HCT116 (cell line): ENCODE results near the gene RAB30.

Experiments
- EZH2 ChIP-seq: fragments of 200-600 bp; sonication (generic); IDR thresholded peaks from 2 replicates; pipeline ENCODE4 v1.6.1; 2017; ENCODE audit warnings: antibody characterized with exemption, mixed run types
- POLR2AphosphoS5 ChIP-seq: IDR thresholded peaks from 2 replicates; pipeline ENCODE4 v1.6.1; 2011; ENCODE audit warnings: mild to moderate bottlenecking, low read depth, low read length, moderate library complexity
- SP1 ChIP-seq: IDR thresholded peaks from 2 replicates; pipeline ENCODE4 v1.6.1; 2012; ENCODE audit warnings: low read depth

- no peak for TF ChIP-seq EZH2
- TF ChIP-seq POLR2AphosphoS5: no peak
- TF ChIP-seq SP1: no peak
These were observed 132.2 kb downstream of the RAB30 start for GRCh38 chr11:82939456-82939855.
